GM13976 (cell line): ENCODE data around the gene STARD10.
"Not testable (repeated sequence)": the region's sequence is repeated elsewhere in the genome, so short reads cannot be mapped to it uniquely, and the experiment has no call there.

Source experiments
- DNase-seq: peaks from one replicate; pipeline ENCODE4 v3.0.0; 2012; ENCODE audit warnings: low spot score
- CTCF ChIP-seq: IDR thresholded peaks from 2 replicates; pipeline ENCODE4 v1.5.1; 2012; ENCODE audit warnings: borderline replicate concordance, mild to moderate bottlenecking; ENCODE audit not compliant: insufficient read depth; ENCODE audit errors: extremely low read depth, missing control alignments, control extremely low read depth
- in situ Hi-C: fragments of 300-500 bp; cut with MboI; formaldehyde crosslinking; loops from one replicate; pipeline ENCODE4 v1.12.0; 2022; ENCODE audit warnings: low sequenced_read_pairs, mixed read lengths, inconsistent platforms; ENCODE audit not compliant: unreplicated experiment

Gene STARD10

GRCh38 chr11:72805216-72805615, 11.4 kb upstream of the STARD10 start:
- no peak for TF ChIP-seq CTCF
- in situ Hi-C loops = no loop called here
- no peak for DNase-seq

DNA sequence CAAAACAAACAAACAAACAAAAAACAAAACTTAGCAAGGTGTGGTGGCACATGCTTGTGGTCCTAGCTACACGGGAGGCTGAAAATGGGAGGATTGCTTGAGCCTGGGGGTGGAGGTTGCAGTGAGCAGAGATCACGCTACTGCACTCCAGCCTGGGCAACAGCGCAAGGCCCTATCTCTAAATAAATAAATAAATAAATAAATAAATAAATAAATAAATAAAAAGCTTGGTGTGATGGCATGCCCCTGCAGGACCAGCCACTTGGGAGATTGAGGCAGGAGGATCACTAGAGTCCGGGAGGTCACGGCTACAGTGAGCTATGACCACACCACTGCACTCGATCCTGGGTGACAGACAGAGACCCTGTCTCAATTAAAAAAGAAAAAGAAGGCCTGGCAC, 9.0 kb upstream of the STARD10 start:
- in situ Hi-C loops = no loop called here
- no peak for TF ChIP-seq CTCF

GRCh38 chr11:72799441-72799840, 5.6 kb upstream of the STARD10 start:
- DNase-seq = no peak
- in situ Hi-C loops = loop anchor here (10.0 kb wide), 1 partner anchor 75 kb away; no protein-coding TSS in a partner anchor
- no peak for TF ChIP-seq CTCF

More for the DNA sequence above, 9.0 kb upstream of the STARD10 start:
- no peak for DNase-seq

DNA sequence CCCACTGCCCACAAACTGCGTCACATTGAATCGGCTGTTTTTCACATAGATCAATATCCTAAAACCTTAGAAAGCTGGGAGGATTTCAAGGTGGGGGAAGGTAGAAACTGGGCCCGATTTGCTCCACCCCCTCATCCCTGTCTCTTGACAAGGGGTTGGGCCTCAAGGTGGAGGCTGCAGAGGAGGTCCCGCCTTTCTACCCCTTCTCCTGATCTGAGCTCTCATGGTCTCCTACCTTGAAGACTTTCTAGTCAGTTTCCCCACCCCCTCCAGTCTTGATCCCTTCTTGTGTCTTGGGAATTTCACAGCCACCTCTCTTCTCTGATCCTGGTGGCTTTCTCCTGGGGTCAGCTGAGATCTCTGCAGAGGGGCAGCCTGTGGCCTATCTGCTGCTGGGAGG, 4.5 kb upstream of the STARD10 start:
- in situ Hi-C loops = loop anchor here (10.0 kb wide), 1 partner anchor 74 kb away; no protein-coding TSS in a partner anchor
- peak; percentile 4 for DNase-seq
- TF ChIP-seq CTCF = no peak

DNA sequence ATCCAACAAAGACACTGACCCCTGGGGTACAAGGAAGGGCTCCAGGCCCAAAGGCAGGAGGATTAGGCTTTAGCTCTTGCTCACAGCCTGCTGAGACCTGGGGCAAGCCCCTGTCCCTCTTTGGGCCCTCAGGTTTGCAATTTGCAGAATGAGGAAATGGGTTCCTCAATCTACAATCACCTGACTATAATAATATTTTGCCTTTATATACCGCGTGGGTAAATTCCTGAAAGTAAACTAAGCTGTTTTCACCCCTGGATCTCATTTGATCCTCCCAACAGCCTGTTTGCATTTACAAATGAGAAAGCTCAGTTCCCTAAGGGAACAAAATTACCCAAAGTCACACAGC, 797 bp downstream of the STARD10 start:
- in situ Hi-C loops = loop anchor here (10.0 kb wide), 1 partner anchor 68 kb away; no protein-coding TSS in a partner anchor

DNA sequence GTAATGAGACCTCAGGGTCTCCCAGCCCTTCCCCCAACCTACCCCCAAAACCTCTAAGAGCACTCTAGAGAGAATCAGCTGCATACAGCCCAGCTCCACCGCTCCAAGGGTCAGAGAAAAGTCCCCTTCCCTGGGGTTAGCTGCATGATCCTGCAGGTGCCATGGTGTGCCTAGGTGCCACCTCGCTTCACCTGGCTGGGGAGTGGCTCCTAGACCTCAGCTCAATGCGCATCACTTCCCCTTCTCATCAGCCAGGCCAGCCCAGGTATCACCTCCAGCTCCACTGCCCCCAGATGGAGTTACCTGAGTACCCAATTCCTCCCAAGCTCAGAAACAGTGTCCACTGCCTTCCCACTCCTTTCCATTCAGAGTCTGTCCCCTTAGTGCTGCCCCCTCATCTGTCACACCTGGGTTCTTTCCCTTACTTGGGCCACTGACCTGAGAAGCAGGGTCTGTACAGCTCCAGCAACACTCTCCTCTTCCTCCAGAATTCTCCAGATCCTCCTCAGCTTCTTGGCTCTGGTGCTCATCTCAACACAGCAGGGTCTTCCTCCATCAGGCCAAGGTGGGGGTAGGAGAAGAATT, 1.3 kb downstream of the STARD10 start:
- no peak for TF ChIP-seq CTCF
- DNase-seq = no peak
- in situ Hi-C loops = loop anchor here (10.0 kb wide), 1 partner anchor 68 kb away; no protein-coding TSS in a partner anchor

More for the DNA sequence above, 797 bp downstream of the STARD10 start:
- TF ChIP-seq CTCF = no peak
- no peak for DNase-seq

DNA sequence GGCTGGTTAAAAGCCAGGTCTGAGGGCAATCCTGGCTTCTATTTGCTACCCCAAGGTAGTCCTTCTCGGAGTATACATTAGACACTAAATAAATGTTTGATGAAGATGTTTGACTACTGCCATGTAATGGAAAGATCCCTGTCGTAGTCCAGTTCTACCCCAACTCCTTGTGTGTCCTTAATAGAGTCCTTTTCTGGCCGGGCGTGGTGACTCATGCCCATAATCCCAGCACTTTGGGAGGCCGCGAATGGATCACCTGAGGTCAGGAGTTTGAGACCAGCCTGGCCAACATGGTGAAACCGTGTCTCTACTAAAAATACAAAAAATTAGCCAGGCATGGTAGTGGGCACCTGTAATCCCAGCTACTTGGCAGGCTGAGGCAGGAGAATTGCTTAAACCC, 2.6 kb downstream of the STARD10 start:
- DNase-seq = not testable (repeated sequence)
- in situ Hi-C loops = loop anchor here (10.0 kb wide), 1 partner anchor 66 kb away; no protein-coding TSS in a partner anchor
